Kidney (tissue), 14 donors: Measurements from ENCODE around the gene HRH3. TPM values are rescaled to one million over a fixed set of nuclear protein-coding genes. Genes with fewer than 3 reads are reported as not detected.

ENCODE experiments used
- DNase-seq, 5 donors: peaks; one replicate each; pipeline ENCODE4 v3.0.0-alpha.2; 2013 to 2020
- FAIRE-seq: peaks from 2 replicates; lab custom pipeline; 2012; peaks lifted over from hg19 to GRCh38; lab: Jason Lieb, UNC
- H3K27ac ChIP-seq, 2 donors: one replicate each; pipeline ENCODE4 v1.7.0; 2013; ENCODE audit warnings: low read depth in 2 of 2, low read length in 2 of 2, inconsistent platforms in 1 of 2
- H3K27me3 ChIP-seq: one replicate; pipeline ENCODE4 v1.7.1; 2013; ENCODE audit warnings: low read length, inconsistent platforms; ENCODE audit not compliant: control insufficient read depth, insufficient read depth
- H3K36me3 ChIP-seq, 3 donors: one replicate each; pipeline versions ENCODE4 v1.7.0 to v1.7.1; 2013; ENCODE audit warnings: low read length in 3 of 3, control low read depth in 1 of 3, inconsistent platforms in 1 of 3; ENCODE audit not compliant: insufficient read depth in 3 of 3, control insufficient read depth in 2 of 3
- H3K4me1 ChIP-seq, 3 donors: one replicate each; pipeline versions ENCODE4 v1.7.0 to v1.7.1; 2013; ENCODE audit warnings: low read length in 3 of 3, inconsistent platforms in 1 of 3, low read depth in 1 of 3; ENCODE audit not compliant: control insufficient read depth in 2 of 3, insufficient read depth in 2 of 3
- H3K4me3 ChIP-seq, 3 donors: one replicate each; pipeline versions ENCODE4 v1.7.0 to v1.8.1; 2013; ENCODE audit warnings: low read length in 3 of 3, control low read depth in 1 of 3, inconsistent platforms in 1 of 3
- H3K9ac ChIP-seq, 3 donors: one replicate each; pipeline versions ENCODE4 v1.7.0 to v1.7.1; 2013; ENCODE audit warnings: low read length in 3 of 3, control low read depth in 1 of 3, inconsistent platforms in 1 of 3
- H3K9me3 ChIP-seq, 3 donors: one replicate each; pipeline versions ENCODE4 v1.7.0 to v1.7.1; 2013; ENCODE audit warnings: low read length in 3 of 3, control low read depth in 1 of 3, inconsistent platforms in 1 of 3; ENCODE audit not compliant: control insufficient read depth in 2 of 3, insufficient read depth in 1 of 3
- CTCF ChIP-seq: IDR thresholded peaks from 3 replicates; pipeline ENCODE4 v1.5.1; 2012; ENCODE audit warnings: mild to moderate bottlenecking, moderate library complexity, borderline replicate concordance; ENCODE audit not compliant: insufficient read depth; ENCODE audit errors: extremely low read depth
- intact Hi-C: fragments of 100-400 bp; cut with DNase I; formaldehyde crosslinking; loops from one replicate; pipeline ENCODE4 v1.11.1; 2022
- polyA plus RNA-seq: library from polyadenylated mRNA; stranded (reverse); fragments of 350-450 nt; fragmentation: Illumina TruSeq; extraction: RNeasy Lipid Tissue Mini Kit (QIAGEN cat#74804); gene quantifications from one replicate; pipeline ENCODE4 v1.2.3, GENCODE V29; 2014; ENCODE audit warnings: low read depth, low replicate concordance; ENCODE audit not compliant: insufficient read depth
- total RNA-seq: library from RNA; stranded (reverse); fragmentation: NEBNext Ultra II Directional; extraction: Animal tissue kit (Norgen Biotek cat#: 25700); gene quantifications from one replicate; pipeline ENCODE4 v1.2.1, GENCODE V29; 2021
- donor health status: control.
- donor health status: control.
- donor health status: control.
- donor health status: control.
- donor health status: control.
- donor health status: DM: yes; HTN: yes; CAD: no.
- donor health status: Normal renal cell carcinoma (clear cell type).

HRH3 gene
- total and polyA plus RNA-seq, 2 donors from 2014 or later, result not detected

GRCh38 chr20:62248890-62249560 is 28.9 kb upstream of the HRH3 start:
- Histone ChIP-seq H3K9ac (no peak overlapping the region), H3K36me3 (peaks cover 0 to 4% (median 0%) of the 10 kb centered on the region in 3 donors), H3K9me3 (no peaks in the 10 kb centered on the region), H3K4me3 (no peak overlapping the region), H3K4me1 (peaks cover 0 to 17% (median 12%) of the 10 kb centered on the region in 3 donors), H3K27ac (no peak overlapping the region), H3K27me3 (no peaks in the 10 kb centered on the region)
- intact Hi-C loops, result no loop called here
- FAIRE-seq (no peak), DNase-seq (no peak)
- TF ChIP-seq CTCF, result no peak

GRCh38 chr20:62246872-62247652 is 27.0 kb upstream of the HRH3 start:
- peak overlapping the region in 1 of 2 donors; percentile 63 for H3K27ac ChIP-seq
- H3K36me3 ChIP-seq, result no peaks in the 10 kb centered on the region
- intact Hi-C loops, result no loop called here
- H3K27me3 ChIP-seq, result no peaks in the 10 kb centered on the region
- H3K9ac ChIP-seq, result peak overlapping the region in 1 of 3 donors; percentile 34
- TF ChIP-seq CTCF, result no peak
- H3K9me3 ChIP-seq, result no peaks in the 10 kb centered on the region
- H3K4me1 ChIP-seq, result peaks cover 0 to 17% (median 12%) of the 10 kb centered on the region in 3 donors
- no peak overlapping the region for H3K4me3 ChIP-seq
- DNase-seq, result peak in 1 of 5 donors; percentile 70
- no peak for FAIRE-seq

GRCh38 chr20:62246431-62246830 is 26.4 kb upstream of the HRH3 start:
- peak overlapping the region in 1 of 2 donors; percentile 63 for H3K27ac ChIP-seq
- intact Hi-C loops, result no loop called here
- no peaks in the 10 kb centered on the region for H3K9me3 ChIP-seq
- FAIRE-seq, result no peak
- peak overlapping the region in 1 of 3 donors; percentile 34 for H3K9ac ChIP-seq
- DNase-seq, result no peak
- TF ChIP-seq CTCF, result no peak
- H3K36me3 ChIP-seq, result no peaks in the 10 kb centered on the region
- peaks cover 0 to 17% (median 12%) of the 10 kb centered on the region in 3 donors for H3K4me1 ChIP-seq
- no peaks in the 10 kb centered on the region for H3K27me3 ChIP-seq
- no peak overlapping the region for H3K4me3 ChIP-seq
